Measurements from ENCODE around the gene HUNK. TPM values are rescaled to one million over a fixed set of nuclear protein-coding genes. Genes with fewer than 3 reads are reported as not detected.

HUNK gene
- total RNA-seq, 1 donor from 2014 or later = 1.9 TPM

DNA sequence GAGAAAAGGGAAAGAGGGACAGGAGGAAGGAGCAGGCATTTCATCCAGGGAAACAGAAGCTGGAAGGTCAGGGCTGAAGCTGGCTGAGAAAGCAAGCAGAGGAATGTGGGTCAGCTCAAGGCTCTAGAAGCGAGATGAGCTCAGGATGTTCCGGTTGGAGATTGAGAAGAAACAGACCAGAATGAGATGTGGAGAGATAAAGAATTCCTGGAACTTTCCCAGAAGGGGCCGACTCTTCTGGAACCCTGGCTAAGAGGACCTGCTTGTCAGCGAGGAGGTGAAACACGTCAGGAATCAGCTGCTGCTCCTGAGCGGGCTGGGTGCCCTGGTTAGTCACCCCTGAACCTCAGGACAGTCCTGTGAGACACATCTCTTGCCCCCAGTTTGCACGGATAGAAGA lies 75.9 kb downstream of the HUNK start:
- no peak overlapping the region for H3K27ac ChIP-seq
- H3K4me3 ChIP-seq = no peak overlapping the region
- intact Hi-C loops (cut with DNase I) = no loop called here
- no peaks in the 10 kb centered on the region for H3K4me1 ChIP-seq
- ATAC-seq = no peak
- no peak for DNase-seq
- no peaks in the 10 kb centered on the region for H3K27me3 ChIP-seq (ENCODE audit: low read depth)
- H3K36me3 ChIP-seq = no peaks in the 10 kb centered on the region
- no peaks in the 10 kb centered on the region for H3K9me3 ChIP-seq
- no peak for TF ChIP-seq CTCF (IDR thresholded peaks at IDR 0.05)

DNA sequence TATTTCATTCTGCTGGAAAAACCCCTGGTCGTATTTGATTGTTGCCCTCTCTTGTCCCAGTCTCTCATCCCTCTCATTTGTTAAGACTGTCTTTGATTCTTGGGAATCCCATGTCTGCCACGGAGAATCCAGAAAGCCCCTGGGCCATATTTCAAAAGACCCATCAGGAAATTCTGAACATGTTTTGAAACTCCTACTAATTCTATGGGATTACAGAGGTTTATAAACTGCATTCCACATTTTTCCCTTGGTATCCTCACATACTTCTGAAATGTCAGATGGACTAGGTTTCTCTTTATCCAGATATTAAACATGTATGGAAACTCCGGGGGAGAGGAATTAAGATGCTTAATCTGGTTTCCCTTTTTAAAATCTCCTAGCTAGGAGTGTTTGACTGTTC lies 80.0 kb downstream of the HUNK start:
- intact Hi-C loops (cut with DNase I) = no loop called here
- no peak for TF ChIP-seq CTCF (IDR thresholded peaks at IDR 0.05)
- Histone ChIP-seq H3K9me3 (no peaks in the 10 kb centered on the region), H3K4me1 (no peaks in the 10 kb centered on the region), H3K36me3 (no peaks in the 10 kb centered on the region), H3K27ac (no peak overlapping the region), H3K27me3 (ENCODE audit: low read depth) (no peaks in the 10 kb centered on the region), H3K4me3 (no peak overlapping the region)
- DNase-seq (no peak), ATAC-seq (no peak)

- DNase-seq (no peak), ATAC-seq (no peak)
- Histone ChIP-seq H3K27ac (no peak overlapping the region), H3K4me1 (no peaks in the 10 kb centered on the region), H3K9me3 (no peaks in the 10 kb centered on the region), H3K4me3 (no peak overlapping the region), H3K36me3 (no peaks in the 10 kb centered on the region), H3K27me3 (ENCODE audit: low read depth) (no peaks in the 10 kb centered on the region)
- intact Hi-C loops (cut with DNase I) = no loop called here
- no peak for TF ChIP-seq CTCF (IDR thresholded peaks at IDR 0.05)
These were observed 84.8 kb downstream of the HUNK start for GRCh38 chr21:31957631-31958030.

DNA sequence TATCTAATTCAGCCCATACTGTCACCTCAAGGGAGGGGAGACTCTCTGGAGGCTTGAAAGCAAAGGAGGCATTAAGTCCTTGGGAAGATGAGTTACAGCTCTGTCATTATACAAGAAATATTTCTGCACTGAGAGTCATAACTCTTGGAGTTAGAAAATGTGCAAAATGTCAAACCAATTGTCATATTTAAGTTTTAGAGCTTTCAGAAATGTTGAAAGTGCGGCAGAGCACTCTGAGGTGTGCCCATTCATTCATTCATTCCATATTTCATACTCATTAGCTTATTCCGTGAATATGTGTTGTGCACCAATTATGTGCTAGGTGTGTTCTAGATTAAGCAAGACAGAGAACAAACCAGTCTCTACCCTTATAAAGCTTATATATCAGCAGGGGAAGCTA lies 87.1 kb downstream of the HUNK start:
- DNase-seq (no peak), ATAC-seq (no peak)
- Histone ChIP-seq H3K4me3 (no peak overlapping the region), H3K27ac (no peak overlapping the region), H3K27me3 (ENCODE audit: low read depth) (no peaks in the 10 kb centered on the region), H3K36me3 (no peaks in the 10 kb centered on the region), H3K4me1 (no peaks in the 10 kb centered on the region), H3K9me3 (no peaks in the 10 kb centered on the region)
- no peak for TF ChIP-seq CTCF (IDR thresholded peaks at IDR 0.05)
- intact Hi-C loops (cut with DNase I) = no loop called here

- Histone ChIP-seq H3K27me3 (ENCODE audit: low read depth) (no peaks in the 10 kb centered on the region), H3K4me1 (no peaks in the 10 kb centered on the region), H3K4me3 (no peak overlapping the region), H3K27ac (no peak overlapping the region), H3K36me3 (no peaks in the 10 kb centered on the region), H3K9me3 (no peaks in the 10 kb centered on the region)
- no peak for DNase-seq
- TF ChIP-seq CTCF (IDR thresholded peaks at IDR 0.05) = no peak
- intact Hi-C loops (cut with DNase I) = no loop called here
- no peak for ATAC-seq
These were observed 88.2 kb downstream of the HUNK start for GRCh38 chr21:31961027-31961426.

GRCh38 chr21:31961704-31962103 lies 88.9 kb downstream of the HUNK start:
- DNase-seq (no peak), ATAC-seq (no peak)
- no peaks in the 10 kb centered on the region for H3K27me3 ChIP-seq (ENCODE audit: low read depth)
- H3K4me3 ChIP-seq = no peak overlapping the region
- no peak for TF ChIP-seq CTCF (IDR thresholded peaks at IDR 0.05)
- H3K27ac ChIP-seq = no peak overlapping the region
- no peaks in the 10 kb centered on the region for H3K4me1 ChIP-seq
- intact Hi-C loops (cut with DNase I) = no loop called here
- no peaks in the 10 kb centered on the region for H3K9me3 ChIP-seq
- H3K36me3 ChIP-seq = no peaks in the 10 kb centered on the region
